Islet of Langerhans (tissue), 1 donor: ENCODE measurements around the gene KIAA1328.
"Not testable (repeated sequence)": the region's sequence is repeated elsewhere in the genome, so short reads cannot be mapped to it uniquely, and the experiment has no call there.

Experiments used
- FAIRE-seq: peaks from one replicate; lab custom pipeline; 2011; peaks lifted over from hg19 to GRCh38; lab: Jason Lieb, UNC

KIAA1328 gene

GRCh38 chr18:36887864-36888263 is 58.9 kb downstream of the KIAA1328 start:
- no peak for FAIRE-seq

DNA sequence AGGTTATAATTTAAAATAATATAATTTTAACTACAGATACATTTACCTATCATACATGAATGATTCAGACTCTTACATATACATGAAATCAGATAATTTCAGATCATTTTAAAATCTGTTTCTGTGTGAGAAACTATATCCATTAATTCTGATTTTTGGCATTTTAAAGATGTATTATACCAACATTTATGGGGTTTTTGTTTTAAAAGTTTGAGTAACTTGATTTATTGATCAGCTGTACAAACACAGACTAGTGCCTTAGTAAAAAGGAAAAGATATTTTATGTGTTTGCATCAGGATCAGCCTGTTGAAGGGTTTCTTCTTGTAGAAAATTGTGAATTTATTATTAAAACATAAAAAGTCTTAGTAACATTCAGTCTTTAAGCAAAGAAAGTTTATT is 59.9 kb downstream of the KIAA1328 start:
- FAIRE-seq = peak; percentile 56

DNA sequence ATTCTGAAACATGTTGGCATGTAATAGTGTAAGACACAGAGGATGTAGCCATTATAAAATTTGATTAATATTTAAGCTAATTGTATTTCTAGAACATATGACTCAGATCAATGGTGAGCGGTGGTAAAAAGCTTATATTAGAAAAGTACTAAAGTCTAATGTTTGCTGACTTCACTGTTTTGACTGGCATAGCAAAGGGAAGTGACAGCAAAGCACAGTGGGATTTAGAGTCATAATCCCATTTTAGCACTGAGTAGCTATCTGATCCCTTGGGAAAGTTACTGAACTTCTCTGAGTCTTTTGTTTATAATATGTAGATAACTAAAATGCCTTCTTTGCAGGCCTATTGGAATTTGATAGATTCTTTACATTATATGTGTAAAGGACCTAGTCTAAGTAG is 60.4 kb downstream of the KIAA1328 start:
- FAIRE-seq = peak; percentile 60

GRCh38 chr18:36889742-36890141 is 60.8 kb downstream of the KIAA1328 start:
- no peak for FAIRE-seq

DNA sequence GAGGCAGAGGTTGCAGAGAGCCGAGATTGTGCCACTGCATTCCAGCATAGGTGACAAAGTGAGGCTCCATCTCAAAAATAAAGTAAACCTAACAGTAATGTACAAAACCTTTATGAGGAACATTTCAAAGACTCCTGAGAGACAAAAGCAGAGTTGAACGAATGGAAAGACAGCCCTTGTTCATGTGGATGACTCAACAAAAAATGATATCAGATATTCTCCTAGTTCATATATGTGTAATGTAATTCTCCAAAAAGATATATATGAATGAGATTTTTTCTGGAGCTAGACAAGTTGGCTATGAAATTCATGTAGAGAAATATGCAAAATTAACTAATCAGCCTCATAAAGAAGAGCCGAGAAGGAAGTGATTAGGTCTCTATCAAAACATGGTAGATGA is 61.7 kb downstream of the KIAA1328 start:
- no peak for FAIRE-seq

DNA sequence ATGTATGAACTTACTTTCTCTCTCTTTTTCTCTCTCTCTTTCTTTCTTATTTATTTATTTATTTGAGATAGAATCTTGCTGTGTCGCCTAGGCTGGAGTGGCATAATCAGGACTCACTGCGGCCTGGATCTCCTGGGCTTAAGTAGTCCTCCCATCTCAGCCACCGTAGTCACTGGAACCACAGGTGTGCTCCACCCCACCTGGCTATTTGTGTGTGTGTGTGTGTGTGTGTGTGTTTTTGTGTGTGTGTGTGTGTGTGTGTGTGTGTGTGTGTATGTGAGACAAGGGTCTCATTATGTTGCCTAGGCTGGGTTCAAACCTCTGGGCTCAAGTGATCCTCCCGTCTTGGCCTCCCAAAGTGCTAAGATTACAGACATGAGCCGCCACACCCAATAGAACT is 64.3 kb downstream of the KIAA1328 start:
- FAIRE-seq = no peak

DNA sequence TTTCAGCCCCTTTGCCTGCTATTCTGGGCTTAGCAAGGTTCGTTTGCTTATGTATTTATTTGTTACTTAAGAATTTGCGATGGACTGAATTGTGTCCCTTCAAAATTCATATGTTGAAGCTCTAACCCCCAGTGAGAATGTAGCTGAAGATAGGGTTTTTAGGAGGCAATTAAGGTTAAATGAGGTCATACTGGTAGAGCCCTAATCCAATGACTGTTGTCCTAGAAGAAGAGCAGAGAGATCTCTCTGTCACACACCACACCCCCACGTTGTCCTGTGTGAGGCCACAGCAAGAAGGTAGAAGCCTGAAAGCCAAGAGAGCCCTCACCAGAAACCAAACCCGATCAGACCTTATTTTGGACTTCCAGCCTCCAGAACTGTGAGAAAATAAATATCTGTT is 66.7 kb downstream of the KIAA1328 start:
- no peak for FAIRE-seq

DNA sequence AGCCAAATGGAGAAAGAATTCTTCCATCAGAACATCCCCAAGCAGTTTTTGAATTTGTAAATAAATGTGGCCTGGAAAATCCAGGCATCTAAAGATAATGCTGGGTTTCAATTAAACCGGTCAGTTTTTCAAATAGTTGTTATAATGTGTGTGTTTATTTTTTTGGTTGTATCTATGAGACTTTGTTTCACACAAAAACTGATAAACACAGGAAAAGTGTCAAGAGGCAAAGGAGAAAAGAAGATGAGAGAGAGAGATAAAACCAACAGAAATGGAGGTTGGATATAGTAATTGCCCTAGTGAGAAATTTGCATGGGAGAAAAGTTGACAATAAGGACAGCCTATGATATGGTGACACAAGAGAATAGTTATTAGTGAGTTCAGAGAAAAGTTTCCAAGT is 68.3 kb downstream of the KIAA1328 start:
- FAIRE-seq = peak; percentile 53

DNA sequence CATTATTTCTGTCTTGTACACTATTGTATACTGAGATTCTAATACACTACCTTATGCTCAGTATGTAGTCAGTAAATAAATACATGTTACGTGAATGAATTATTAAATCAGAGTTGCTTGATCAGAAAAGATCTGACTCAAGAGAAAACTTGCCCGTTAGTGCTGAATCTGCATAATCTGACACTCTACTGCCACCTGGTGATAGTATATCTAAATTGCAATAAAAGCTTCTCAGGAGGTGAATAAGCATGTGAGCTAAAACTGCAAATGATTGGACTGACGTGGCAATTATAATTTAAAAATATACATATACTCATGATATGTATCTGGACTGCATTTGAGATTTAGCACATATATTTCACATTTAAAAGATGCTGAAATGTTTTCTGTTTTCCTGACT is 70.4 kb downstream of the KIAA1328 start:
- FAIRE-seq = peak; percentile 9

DNA sequence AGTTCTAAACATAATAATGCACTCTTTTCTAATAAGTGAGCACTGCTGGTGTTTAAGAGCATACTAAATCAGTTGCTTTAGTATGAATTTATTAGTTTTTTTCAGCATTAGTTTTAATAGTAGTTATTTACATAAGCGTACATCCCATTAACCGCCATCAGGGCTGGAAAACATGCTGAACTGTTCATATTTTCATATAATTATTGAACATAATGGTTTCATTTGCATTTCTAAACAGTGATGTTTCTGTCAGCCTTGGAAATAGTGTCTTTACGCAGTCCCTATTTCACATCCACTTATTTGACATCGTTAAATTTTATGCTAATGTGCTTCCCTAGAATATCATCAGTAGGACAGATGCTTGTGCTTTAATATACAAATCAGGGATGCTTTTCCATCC is 71.5 kb downstream of the KIAA1328 start:
- FAIRE-seq = no peak

DNA sequence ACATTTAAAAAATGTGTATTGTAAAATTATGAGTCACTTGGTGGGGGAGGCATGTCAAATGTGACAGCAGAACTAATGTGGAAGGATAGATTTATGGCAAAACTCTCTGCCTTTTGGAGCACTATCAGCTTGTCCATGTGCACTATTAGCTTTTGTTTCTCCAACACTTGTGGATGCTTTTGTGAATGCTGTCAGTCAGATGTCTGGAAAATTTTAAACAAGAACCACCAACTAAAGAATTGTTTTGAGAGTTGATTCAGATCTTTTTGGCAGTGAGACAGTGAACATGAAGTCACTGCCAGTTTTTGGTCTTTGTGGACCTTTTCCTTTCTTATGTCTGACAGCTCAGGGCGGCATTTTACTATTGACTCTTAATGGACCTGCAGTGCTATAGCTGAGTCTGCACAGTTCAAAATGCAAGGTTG is 72.4 kb downstream of the KIAA1328 start:
- no peak for FAIRE-seq

GRCh38 chr18:36903215-36903928 is 74.4 kb downstream of the KIAA1328 start:
- FAIRE-seq = no peak

GRCh38 chr18:36905571-36905970 is 76.6 kb downstream of the KIAA1328 start:
- no peak for FAIRE-seq

GRCh38 chr18:36909282-36909681 is 80.4 kb downstream of the KIAA1328 start:
- FAIRE-seq = not testable (repeated sequence)

GRCh38 chr18:36912887-36913286 is 84.0 kb downstream of the KIAA1328 start:
- no peak for FAIRE-seq

- FAIRE-seq = no peak
These were observed 89.0 kb downstream of the KIAA1328 start for GRCh38 chr18:36917907-36918306.

DNA sequence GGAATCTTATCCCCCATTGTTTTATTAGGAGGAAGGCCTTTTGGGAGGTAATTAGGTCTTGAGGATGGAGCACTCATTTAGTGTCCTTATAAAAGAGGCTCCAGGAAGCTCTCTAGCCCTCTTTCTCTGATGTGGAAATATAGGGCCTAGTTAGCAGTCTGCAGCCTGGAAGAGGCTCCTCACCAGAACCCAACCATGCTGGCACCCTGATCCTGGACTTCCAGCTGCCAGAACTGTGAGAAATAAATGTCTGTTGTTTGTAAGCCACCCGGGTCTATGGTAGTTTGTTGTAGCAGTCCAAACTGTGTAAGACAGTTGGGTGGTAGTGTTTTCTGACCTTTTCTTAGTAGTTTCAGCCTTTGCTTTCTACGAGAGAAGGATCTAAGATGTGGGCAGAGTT is 100.7 kb downstream of the KIAA1328 start:
- no peak for FAIRE-seq

- no peak for FAIRE-seq
These were observed 102.2 kb downstream of the KIAA1328 start for GRCh38 chr18:36931106-36931505.

DNA sequence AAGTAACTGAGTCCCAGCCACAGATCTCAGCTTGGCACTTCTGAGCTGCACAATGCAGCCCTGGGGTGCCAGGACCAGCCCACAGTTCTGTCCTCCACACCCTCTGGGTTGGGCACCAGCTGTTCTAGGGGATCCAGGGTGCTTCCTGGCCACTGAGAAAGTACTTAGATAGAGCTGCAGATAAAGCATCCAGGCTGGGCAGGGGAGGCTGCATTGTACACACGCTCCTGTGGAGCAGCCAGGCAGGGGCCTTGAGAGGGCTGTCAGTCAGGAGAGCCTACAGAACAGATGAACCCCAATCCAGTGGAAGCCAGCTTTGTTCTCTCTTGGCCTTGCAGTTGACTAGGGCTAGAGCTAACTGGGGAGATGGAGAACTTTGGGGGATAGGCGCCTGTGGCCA is 104.6 kb downstream of the KIAA1328 start:
- no peak for FAIRE-seq

DNA sequence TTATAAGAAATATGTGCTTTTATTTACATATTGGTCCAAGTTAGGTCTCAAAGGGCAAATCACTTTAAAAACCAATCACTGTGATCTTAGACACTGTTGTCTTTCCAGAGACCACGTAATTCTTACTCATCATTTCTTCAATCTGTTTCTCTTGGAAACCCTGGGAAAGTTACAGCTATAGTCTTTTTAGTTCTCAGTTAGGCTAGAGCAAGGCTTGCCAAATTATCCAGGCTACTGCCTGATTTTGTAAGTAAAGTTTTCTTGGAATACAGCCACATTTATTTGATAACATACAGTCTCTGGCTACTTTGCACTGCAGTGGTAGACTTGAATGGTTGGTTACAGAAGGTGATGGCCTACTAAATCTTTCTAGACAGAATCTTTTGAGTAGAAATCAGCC is 106.0 kb downstream of the KIAA1328 start:
- FAIRE-seq = no peak

GRCh38 chr18:36942264-36942663 is 113.3 kb downstream of the KIAA1328 start:
- no peak for FAIRE-seq

DNA sequence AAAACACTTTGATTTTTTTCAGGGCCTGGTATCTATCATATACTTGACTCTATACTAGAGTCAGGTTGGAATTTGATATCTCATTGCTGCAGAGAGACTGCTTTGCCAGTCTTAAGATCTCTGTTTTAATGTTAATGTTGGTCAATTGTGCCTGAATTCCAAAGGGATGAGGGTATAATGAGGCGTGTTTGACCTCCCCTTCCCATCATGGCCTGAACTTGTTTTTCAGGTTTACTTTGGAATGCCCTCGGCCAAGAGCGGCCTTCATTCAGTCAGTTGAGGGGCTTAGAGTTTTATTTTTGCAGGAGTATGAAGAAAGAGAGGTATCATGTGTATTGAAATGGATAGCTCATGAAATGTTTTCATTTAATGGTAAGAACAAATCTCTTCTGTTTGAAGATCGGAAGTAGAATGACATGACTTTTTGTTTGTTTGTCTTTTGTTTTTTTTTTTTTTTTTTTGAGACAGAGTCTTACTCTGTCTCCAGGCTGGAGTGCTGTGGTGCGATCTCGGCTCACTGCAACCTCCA is 119.0 kb downstream of the KIAA1328 start:
- no peak for FAIRE-seq

DNA sequence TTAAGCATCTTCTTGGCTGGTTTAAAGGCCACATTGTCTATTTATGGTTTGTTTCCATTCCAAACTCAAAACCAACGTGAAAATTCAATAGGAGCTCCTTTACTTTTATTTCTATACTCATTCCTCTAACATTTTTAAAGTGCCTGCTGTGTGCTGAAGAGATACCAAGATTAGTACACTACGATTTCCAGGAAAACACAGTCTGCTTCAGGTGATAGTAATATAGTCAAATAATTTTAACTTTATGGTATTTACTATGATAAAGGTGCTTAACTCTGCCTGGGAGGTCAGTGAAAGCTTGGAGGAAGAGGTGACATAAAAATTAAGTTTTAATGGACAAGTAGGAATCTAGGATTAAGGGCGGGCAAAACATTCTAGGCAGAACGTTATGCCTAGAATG is 121.4 kb downstream of the KIAA1328 start:
- FAIRE-seq = no peak

GRCh38 chr18:36950960-36951359 is 122.0 kb downstream of the KIAA1328 start:
- FAIRE-seq = no peak
